ENCODE results near the gene PDE4C.
"Not testable (repeated sequence)": the region's sequence is repeated elsewhere in the genome, so short reads cannot be mapped to it uniquely, and the experiment has no call there.

The PDE4C gene

DNA sequence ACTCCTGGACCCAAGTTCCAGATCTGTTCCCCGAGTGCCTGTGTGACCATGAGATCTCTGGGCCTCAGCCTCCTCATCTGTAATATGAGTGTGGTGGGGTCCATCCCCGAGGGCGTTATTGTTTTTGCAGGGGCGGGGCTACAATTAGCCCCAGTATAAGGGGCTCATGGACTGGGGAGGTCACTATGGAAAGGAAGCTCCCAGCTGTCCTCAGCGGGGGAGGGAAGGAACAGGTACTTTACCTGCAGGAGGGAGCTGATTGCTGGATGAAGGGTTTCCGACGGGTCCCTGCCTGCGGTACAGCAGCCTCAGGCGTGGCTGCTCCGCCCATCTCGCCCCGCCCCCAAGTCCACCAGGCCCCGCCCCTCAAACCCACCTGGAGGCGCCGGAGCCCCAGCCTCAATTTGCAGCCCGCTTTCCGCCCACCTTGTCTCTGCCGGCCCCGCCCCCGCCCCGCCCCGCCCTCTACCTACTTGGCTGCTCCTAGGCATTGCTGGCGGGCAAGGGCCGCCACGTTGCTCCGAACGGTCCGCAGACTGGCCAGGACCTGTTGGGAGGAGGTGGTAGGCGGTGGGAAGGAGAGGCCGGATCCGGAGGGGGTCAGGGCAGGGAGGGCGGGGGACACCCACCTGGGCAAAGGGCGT lies 5.5 kb downstream of the PDE4C start:
- TF ChIP-seq, protein P1, sequence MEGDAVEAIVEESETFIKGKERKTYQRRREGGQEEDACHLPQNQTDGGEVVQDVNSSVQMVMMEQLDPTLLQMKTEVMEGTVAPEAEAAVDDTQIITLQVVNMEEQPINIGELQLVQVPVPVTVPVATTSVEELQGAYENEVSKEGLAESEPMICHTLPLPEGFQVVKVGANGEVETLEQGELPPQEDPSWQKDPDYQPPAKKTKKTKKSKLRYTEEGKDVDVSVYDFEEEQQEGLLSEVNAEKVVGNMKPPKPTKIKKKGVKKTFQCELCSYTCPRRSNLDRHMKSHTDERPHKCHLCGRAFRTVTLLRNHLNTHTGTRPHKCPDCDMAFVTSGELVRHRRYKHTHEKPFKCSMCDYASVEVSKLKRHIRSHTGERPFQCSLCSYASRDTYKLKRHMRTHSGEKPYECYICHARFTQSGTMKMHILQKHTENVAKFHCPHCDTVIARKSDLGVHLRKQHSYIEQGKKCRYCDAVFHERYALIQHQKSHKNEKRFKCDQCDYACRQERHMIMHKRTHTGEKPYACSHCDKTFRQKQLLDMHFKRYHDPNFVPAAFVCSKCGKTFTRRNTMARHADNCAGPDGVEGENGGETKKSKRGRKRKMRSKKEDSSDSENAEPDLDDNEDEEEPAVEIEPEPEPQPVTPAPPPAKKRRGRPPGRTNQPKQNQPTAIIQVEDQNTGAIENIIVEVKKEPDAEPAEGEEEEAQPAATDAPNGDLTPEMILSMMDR (IDR thresholded peaks at IDR 0.05; ENCODE audit: extremely low read depth, missing control alignments): no peak

DNA sequence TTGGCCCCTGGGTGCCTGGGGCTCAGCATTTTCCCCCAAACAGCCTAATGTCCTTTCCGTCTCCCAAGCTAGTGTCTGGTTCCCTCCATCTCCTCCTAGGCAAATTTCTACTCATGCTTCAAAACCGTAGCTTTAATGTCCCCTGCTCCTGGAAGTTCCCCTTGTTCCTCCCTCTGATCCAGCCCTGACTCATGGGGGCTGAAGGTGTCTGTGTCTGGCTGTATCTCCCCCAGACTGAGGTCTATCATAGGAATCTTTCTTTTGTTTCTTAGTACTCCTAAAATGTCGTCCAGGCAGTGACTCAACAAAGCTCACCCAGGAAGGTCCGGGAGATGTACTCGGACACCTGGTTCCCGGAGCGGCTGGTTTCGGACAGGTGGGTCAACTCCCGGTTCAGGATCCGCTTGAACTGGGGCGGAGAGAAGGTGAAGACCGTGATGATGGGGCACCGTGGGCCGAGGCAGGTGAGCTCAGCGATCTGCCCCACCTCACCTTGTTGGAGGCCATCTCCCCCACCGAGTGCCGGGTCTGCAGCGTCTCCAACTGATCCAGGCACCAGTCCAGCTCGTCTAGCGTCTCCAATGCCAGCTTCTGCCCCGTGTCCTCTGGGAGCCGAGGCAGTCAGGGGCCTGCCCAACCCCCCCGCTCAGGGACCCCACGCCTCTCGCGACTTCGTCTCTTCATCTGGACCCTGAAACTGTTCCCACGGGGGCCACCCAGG lies 6.2 kb downstream of the PDE4C start:
- no peak for DNase-seq (ENCODE audit: low spot score)
- TF ChIP-seq, protein P1 (IDR thresholded peaks at IDR 0.05; ENCODE audit: extremely low read depth, missing control alignments): no peak

More for the DNA sequence above, 5.5 kb downstream of the PDE4C start:
- no peak for DNase-seq (ENCODE audit: low spot score)

DNA sequence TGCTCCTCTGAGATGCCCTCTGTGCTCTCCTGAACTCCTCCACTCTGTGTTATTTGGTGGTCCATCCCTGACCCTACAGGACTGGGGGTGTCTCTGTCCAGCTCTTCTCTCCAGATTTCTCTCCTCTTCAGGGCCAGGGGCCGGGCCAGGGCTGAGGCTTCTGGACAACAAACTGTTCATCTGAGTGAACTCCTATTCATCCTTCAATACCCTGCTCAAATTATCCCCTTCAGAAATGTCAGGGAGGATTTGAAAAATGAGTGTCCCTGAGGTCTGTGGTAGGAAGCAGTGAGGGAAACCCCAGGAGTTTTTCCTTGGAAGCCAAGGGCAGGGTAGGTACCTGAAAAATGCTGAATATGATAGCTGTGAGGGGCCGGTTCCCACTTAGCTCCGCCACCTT lies 7.6 kb downstream of the PDE4C start:
- DNase-seq (ENCODE audit: low spot score): no peak
- TF ChIP-seq, protein P1 (IDR thresholded peaks at IDR 0.05; ENCODE audit: extremely low read depth, missing control alignments): no peak

DNA sequence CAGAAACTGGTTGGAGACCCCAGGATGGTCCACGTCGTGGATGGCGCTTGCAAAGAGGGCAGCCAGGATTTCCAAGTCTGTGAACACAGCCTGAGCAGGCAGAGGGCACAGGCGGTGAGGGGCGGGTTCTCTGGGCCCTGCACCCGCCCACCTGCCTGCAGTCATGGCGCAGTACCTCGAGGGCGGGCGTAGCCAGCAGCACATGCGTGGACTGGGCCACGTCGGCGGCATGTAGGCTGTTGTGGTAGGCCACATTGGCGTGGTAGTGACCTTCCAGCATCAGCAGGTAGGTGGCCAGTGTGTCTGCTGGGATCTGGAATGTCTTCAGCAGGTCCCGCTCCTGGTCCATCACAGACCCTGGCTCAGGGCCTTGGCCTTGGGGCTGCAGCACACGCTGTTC lies 8.1 kb downstream of the PDE4C start:
- TF ChIP-seq, protein P1 (IDR thresholded peaks at IDR 0.05; ENCODE audit: extremely low read depth, missing control alignments): no peak
- DNase-seq (ENCODE audit: low spot score): no peak

DNA sequence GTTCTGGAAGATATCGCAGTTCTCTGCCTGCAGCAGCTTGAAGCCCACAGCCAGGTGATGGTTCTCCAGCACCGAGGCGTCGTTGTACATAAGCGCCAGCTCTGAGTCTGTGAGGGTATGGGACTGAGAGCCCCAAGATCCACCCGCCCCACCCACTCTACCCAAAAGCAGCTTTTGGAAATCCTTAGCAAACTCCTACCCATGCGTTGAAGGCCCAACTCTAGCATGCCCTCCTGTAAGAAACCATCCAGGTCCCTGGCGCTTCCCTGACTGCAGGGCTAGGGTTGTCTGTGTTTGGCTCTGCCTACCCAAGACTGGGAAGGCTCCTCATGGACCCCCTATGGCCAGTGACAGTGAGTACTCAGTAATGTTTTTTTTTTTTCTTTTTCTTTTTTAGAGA lies 9.4 kb downstream of the PDE4C start:
- no peak for DNase-seq (ENCODE audit: low spot score)
- TF ChIP-seq, protein P1 (IDR thresholded peaks at IDR 0.05; ENCODE audit: extremely low read depth, missing control alignments): no peak

DNA sequence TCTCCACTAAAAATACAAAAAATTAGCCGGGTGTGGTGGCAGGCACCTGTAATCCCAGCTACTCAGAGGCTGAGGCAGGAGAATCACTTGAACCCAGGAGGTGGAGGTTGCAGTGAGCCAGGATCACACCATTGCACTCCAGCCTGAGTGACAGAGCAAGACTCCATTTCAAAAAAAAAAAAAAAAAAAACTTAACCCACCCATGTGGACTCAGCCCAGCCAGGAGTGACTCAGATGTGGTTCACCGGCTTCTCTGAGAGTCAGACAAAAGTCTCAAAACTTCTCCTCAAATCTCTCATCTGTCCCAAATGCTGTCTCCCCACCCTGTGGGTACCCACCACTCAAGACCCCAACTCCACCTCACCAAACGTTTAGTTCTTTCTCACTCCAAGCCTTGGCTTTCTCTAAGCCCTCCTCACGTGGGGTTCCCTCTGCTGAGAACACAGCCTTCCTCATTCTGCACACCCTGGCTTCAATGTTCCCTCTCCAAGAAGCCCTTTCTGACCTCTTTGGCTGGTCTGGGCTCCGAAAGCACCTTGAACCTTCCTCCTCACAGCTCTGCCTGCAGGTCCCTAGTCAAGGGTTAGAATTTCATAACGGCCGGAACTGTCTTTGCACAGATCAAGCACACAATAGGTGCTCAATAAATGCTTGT lies 11.3 kb downstream of the PDE4C start:
- no peak for DNase-seq (ENCODE audit: low spot score)
- TF ChIP-seq, protein P1 (IDR thresholded peaks at IDR 0.05; ENCODE audit: extremely low read depth, missing control alignments): no peak

DNA sequence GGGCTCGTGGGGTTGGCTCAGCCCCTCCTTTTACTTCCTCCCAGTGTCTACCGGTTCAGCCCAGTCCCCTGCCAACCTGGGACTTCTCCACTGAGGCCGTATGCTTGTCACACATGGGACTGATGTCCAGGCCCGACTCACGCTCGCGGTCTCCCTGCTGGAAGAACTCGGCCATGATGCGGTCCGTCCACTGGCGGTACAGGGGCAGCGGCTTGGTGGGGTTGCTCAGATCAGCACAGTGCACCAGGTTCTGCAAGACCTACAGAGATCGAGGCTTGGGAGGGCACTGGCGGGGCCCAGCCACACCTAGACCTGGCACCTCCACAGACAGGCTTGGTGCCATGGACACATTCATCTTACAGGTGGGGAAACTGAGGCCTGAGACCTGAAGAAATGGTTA lies 14.6 kb downstream of the PDE4C start:
- TF ChIP-seq, protein P1 (IDR thresholded peaks at IDR 0.05; ENCODE audit: extremely low read depth, missing control alignments): no peak
- DNase-seq (ENCODE audit: low spot score): no peak

DNA sequence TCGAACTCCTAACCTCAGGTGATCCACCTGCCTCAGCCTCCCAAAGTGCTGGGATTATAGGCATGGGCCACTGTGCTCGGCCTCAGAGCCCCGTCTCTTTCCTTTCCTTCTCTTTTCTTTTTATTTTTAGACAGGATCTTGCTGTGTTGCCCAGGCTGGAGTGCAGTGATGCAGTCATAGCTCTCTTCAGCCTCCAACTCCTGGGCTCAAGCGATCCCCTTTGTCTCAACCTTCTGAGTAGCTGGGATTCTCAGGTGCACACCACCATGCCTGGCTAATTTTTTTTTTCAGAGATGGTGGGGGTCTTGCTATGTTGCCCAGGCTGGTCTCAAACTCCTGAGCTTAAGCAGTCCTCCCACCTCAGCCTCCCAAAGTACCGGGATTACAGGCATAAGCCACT lies 16.3 kb downstream of the PDE4C start:
- not testable (repeated sequence) for DNase-seq (ENCODE audit: low spot score)
